GM12892 (cell line): ENCODE results near the gene LAMC2.

Source experiments
- POLR2A ChIP-seq: IDR thresholded peaks from 2 replicates; pipeline ENCODE4 v1.6.1; 2011; ENCODE audit warnings: low read depth, low read length, control low read depth
- POLR2AphosphoS5 ChIP-seq: IDR thresholded peaks from 2 replicates; pipeline ENCODE4 v1.6.1; 2011; ENCODE audit warnings: low read depth, low read length, control low read depth

DNA sequence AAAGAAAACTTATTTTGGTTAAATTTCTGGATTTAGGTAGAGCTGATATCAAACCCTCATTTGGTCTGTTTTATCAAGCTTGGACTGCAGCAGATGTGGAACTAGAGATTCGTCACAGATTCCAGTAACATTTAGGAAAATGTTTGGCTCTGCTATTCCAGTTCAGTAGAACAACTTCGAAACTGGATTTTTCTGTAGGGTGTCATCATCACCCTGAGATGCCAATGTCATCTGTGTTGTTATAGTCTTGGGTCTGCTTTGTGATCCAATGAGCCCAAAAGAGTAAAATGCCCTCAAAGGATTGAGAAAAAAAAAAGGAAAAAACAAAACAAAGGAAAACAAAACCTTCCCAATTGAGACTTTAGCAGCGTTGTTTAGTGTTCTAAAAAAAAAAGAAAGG, 55.4 kb downstream of the LAMC2 start:
- no peak for TF ChIP-seq POLR2AphosphoS5
- TF ChIP-seq POLR2A, result no peak
